SKM-1 treated with dmso at 0.1 percent for 144 hours (cell line): ENCODE measurements around the gene ST6GALNAC5.

Source experiments
- DNase-seq: peaks from one replicate; lab custom pipeline; 2025; ENCODE audit not compliant: unreplicated experiment; lab: John Stamatoyannopoulos, UW

ST6GALNAC5 gene

GRCh38 chr1:76998582-76999223 lies 131.4 kb downstream of the ST6GALNAC5 start:
- DNase-seq = no peak

- DNase-seq = no peak
Observed at GRCh38 chr1:77007675-77008074, 140.4 kb downstream of the ST6GALNAC5 start.

- no peak for DNase-seq
Observed at GRCh38 chr1:77010937-77011336, 143.7 kb downstream of the ST6GALNAC5 start.

GRCh38 chr1:77012066-77012465 lies 144.8 kb downstream of the ST6GALNAC5 start:
- DNase-seq = no peak

DNA sequence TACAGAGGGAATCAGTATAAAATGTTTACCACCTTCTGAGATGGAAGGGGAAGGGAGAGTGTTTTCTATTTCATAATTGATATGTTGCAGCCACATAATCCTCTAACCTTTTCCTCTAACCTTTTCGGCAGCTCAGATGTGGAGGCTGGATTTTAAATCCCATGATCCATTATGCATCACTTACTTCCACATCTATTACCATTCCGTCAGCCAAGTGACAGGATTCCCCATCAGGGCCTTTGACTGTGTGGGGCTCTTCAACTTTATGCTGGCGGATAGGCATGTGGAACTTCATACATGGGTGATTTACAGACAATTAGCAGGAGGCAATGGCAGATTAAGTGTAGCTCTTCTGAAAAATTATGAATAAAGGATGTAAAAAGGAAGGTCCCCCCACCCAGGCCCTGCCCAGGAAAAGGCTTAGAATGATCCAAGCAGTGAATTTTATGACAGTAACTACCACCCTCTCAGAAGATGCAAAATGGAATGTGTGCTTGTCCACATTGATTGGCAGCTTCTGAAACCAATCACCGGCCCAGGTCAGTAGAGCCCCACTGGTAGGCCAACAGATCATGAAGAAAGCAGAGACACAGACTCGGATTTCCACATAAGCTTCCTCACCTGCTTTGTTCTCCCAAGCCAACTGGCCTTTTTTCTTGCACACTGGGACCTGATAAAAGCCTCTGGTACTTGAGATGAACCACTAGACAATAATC lies 147.0 kb downstream of the ST6GALNAC5 start:
- DNase-seq = no peak

GRCh38 chr1:77015748-77016341 lies 148.6 kb downstream of the ST6GALNAC5 start:
- DNase-seq = no peak

DNA sequence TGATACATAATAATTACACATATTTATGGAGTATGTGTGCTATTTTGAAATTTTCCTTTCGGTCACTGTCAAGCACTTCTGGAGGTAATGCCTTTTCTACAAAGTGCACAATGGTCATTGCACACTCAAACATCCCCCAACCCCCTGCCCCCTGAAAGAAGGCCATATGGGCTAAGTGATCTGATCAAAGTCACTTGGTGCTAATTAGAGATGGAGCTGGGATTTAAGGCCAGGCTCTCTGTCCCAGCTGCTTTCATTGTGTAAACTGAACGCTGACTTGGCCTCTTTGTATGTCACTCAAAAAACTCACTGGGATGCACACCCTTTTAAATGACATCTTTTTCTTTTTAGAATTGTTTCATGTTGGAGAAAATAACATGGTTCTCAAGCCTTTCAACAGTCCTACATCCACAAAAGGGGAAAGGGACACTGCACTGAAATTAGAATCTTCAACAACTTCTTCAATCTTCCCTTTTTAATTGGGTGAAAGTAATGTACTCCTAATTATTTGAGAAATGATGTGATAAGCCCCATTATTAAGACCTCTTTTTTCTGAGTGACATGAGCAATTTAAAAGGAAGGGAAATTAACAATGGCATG lies 149.2 kb downstream of the ST6GALNAC5 start:
- DNase-seq = no peak

- no peak for DNase-seq
Observed at GRCh38 chr1:77018311-77018710, 151.0 kb downstream of the ST6GALNAC5 start.

GRCh38 chr1:77018761-77019160 lies 151.5 kb downstream of the ST6GALNAC5 start:
- no peak for DNase-seq

DNA sequence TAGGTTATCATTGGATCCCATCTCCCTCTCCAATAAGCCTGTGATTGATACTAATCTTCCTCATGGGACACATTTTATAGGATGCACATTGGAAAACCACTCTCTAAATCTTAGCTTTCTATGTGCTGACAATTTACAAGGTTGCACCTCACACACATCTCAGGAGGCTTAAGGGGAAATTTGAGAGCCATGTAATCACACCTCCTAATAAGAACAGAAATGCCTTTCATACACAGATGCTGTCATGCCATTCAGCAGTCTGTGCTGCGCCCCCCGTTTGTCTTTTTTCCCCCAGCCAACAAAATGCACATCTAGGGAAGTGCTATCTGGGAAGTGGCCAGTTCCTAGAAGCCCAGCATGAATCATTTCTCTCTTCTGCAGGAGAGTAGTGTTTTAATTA lies 154.5 kb downstream of the ST6GALNAC5 start:
- no peak for DNase-seq

DNA sequence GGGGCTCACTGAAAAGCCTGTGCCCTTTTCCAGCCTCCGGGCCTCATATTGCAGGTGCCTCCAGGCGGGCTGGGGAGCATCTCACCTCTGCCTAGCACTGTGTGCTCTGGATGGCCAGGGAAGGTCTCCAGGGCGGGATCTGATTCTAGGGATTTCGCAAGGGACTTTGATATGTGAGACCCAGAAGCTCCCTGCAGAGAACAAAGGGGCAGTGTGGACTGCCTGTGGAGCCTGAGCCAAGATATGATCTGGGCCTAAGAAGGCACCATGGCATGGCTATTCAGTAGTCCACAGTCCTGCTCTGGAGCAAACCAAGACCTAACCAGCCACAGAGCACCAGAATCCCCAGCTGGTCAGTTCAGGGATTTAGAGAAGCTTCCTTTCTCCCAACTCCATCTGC lies 157.2 kb downstream of the ST6GALNAC5 start:
- no peak for DNase-seq

DNA sequence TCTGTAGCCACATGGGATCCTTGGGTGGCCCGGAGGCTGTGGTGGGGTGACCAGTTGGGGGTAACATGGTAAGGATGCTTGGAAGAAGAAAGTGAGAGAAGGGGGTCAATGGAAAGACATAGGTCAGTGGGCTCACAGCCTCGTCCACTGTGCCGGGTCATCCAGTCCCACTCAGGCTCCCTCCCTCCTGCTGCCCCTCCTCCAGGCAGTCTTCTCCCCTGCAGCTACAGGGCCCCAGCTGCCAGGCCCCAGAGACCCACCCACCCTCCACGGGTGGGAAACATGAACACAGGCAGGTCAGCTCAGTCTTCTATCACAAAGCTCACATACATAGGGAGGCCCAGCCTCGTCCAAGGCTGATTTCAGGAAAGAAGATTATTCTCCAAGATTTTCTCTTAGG lies 158.3 kb downstream of the ST6GALNAC5 start:
- DNase-seq = no peak

- no peak for DNase-seq
Observed at GRCh38 chr1:77026135-77026534, 158.9 kb downstream of the ST6GALNAC5 start.

- no peak for DNase-seq
Observed at GRCh38 chr1:77026640-77027039, 159.4 kb downstream of the ST6GALNAC5 start.

- DNase-seq = no peak
Observed at GRCh38 chr1:77027847-77028246, 160.6 kb downstream of the ST6GALNAC5 start.

GRCh38 chr1:77030401-77031105 lies 163.3 kb downstream of the ST6GALNAC5 start:
- no peak for DNase-seq

GRCh38 chr1:77031106-77031662 lies 163.9 kb downstream of the ST6GALNAC5 start:
- DNase-seq = no peak

- no peak for DNase-seq
Observed at GRCh38 chr1:77036560-77036959, 169.3 kb downstream of the ST6GALNAC5 start.

- no peak for DNase-seq
Observed at GRCh38 chr1:77037038-77037437, 169.8 kb downstream of the ST6GALNAC5 start.

DNA sequence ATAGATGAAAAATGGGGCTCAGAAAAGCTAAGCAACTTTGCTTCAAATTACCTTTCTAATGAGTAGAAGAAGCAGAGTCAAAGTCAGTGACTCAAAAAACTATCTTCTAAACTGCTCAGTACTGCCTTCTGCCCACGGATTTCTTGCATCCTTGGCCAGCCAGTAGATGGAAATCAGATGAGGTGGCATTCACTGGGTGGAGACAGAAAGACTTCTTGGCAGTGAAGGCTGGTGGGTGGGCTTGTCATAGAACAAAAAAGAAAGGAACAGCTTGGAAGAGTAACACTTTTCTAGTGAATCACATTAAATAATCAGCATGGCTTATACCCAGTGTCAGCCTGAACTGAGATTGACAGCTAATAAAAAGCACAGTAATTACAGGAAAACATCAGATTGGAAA lies 170.7 kb downstream of the ST6GALNAC5 start:
- DNase-seq = no peak

DNA sequence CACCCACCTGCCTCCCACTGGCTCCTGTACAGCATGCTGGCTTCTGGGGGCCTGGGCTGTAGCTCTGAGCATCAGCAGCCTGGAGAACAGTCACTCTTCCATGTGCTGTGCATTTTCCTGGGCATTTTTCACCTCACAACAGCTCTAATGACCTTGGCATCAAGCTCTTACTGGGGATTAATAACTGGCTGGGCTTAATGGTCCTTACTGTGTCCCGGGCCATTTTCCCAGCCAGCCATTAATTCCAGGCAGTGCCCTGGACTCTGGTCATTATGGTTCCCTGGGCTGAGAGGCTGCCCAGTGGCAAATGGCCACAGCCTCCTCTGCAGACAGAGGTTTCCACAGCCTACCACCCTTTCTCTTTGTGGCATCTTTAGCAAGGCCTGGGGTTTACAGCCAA lies 171.8 kb downstream of the ST6GALNAC5 start:
- no peak for DNase-seq
